Hepatocyte (in vitro differentiated cells): ENCODE data around the gene OR4D5.

ENCODE experiments used
- EZH2phosphoT487 ChIP-seq: fragments of 200-600 bp; sonication (generic); IDR thresholded peaks from one replicate; pipeline ENCODE4 v1.6.1; 2018; ENCODE audit warnings: antibody characterized with exemption, mild to moderate bottlenecking, low read depth, moderate library complexity; ENCODE audit not compliant: unreplicated experiment, severe bottlenecking
- TF ChIP-seq, protein P1 (sequence below): fragments of 200-600 bp; sonication (generic); IDR thresholded peaks from 2 replicates; pipeline ENCODE4 v1.5.1; 2016; ENCODE audit warnings: antibody characterized with exemption, mild to moderate bottlenecking; ENCODE audit not compliant: poor library complexity

- TF ChIP-seq EZH2phosphoT487: no peak
- TF ChIP-seq, protein P1, sequence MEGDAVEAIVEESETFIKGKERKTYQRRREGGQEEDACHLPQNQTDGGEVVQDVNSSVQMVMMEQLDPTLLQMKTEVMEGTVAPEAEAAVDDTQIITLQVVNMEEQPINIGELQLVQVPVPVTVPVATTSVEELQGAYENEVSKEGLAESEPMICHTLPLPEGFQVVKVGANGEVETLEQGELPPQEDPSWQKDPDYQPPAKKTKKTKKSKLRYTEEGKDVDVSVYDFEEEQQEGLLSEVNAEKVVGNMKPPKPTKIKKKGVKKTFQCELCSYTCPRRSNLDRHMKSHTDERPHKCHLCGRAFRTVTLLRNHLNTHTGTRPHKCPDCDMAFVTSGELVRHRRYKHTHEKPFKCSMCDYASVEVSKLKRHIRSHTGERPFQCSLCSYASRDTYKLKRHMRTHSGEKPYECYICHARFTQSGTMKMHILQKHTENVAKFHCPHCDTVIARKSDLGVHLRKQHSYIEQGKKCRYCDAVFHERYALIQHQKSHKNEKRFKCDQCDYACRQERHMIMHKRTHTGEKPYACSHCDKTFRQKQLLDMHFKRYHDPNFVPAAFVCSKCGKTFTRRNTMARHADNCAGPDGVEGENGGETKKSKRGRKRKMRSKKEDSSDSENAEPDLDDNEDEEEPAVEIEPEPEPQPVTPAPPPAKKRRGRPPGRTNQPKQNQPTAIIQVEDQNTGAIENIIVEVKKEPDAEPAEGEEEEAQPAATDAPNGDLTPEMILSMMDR: no peak
These were observed 35.5 kb upstream of the OR4D5 start for GRCh38 chr11:123903932-123904331.
